IMR-90 (cell line): ENCODE measurements around the gene MYBPHL. TPM values are rescaled to one million over a fixed set of nuclear protein-coding genes. Genes with fewer than 3 reads are reported as not detected.

Experiments used
- ATAC-seq: fragments of 200-7000 bp; cut with Tn5 transposase; 2 replicates; pipeline ENCODE4 v1.9.1; 2020; ENCODE audit warnings: low read depth, mild to moderate bottlenecking, moderate library complexity
- BruUV-seq: library from RNA; stranded (reverse); fragments of 400-500 nt; replicated peaks from 2 replicates; lab custom pipeline; 2021; lab: Mats Ljungman, UMichigan
- CTCF ChIA-PET: fragments of 300-600 bp; formaldehyde crosslinking; extraction: SDS; loops from one replicate; lab custom pipeline; 2021; ENCODE audit warnings: antibody characterized with exemption; lab: Yijun Ruan, JAX
- POLR2A ChIA-PET: fragments of 300-600 bp; sonication (Branson Sonifier 250); formaldehyde crosslinking; loops from one replicate; lab custom pipeline; 2022; ENCODE audit warnings: antibody characterized with exemption; ENCODE audit not compliant: unreplicated experiment; lab: Charles Lee
- DNase-seq: peaks from one replicate; pipeline ENCODE4 v3.0.0; 2013
- H2AFZ ChIP-seq: replicated peaks from 2 replicates; pipeline ENCODE3; 2013; ENCODE audit warnings: low read length, mild to moderate bottlenecking; ENCODE audit not compliant: poor library complexity
- H2AK5ac ChIP-seq: 2 replicates; pipeline ENCODE4 v1.6.1; 2013; ENCODE audit warnings: low read depth, low read length, inconsistent platforms
- H2AK9ac ChIP-seq: replicated peaks from 2 replicates; pipeline ENCODE3; 2013; ENCODE audit warnings: mild to moderate bottlenecking, low read depth, low read length, moderate library complexity; ENCODE audit not compliant: poor library complexity
- H2BK120ac ChIP-seq: 2 replicates; pipeline ENCODE4 v1.6.1; 2013; ENCODE audit warnings: low read depth, low read length, inconsistent platforms
- H2BK15ac ChIP-seq: 3 replicates; pipeline ENCODE4 v1.6.1; 2013; ENCODE audit warnings: low read depth, low read length, inconsistent platforms
- H2BK20ac ChIP-seq: 2 replicates; pipeline ENCODE4 v1.6.1; 2013; ENCODE audit warnings: low read depth, mild to moderate bottlenecking, inconsistent platforms, low read length, moderate library complexity
- H2BK5ac ChIP-seq: 2 replicates; pipeline ENCODE4 v1.6.1; 2013; ENCODE audit warnings: mild to moderate bottlenecking, low read depth, low read length, inconsistent platforms; ENCODE audit not compliant: poor library complexity, severe bottlenecking
- H3K14ac ChIP-seq: replicated peaks from 2 replicates; pipeline ENCODE4 v1.6.1; 2013; ENCODE audit warnings: low read depth, low read length, inconsistent platforms
- H3K18ac ChIP-seq: 2 replicates; pipeline ENCODE4 v1.6.1; 2013; ENCODE audit warnings: low read depth, low read length, control low read depth
- H3K23ac ChIP-seq: 2 replicates; pipeline ENCODE4 v1.6.1; 2013; ENCODE audit warnings: low read depth, low read length, inconsistent platforms
- H3K27ac ChIP-seq: 2 replicates; pipeline ENCODE4 v1.5.1; 2013; ENCODE audit warnings: mild to moderate bottlenecking, control low read depth, low read length; ENCODE audit not compliant: insufficient read depth
- H3K27me3 ChIP-seq: 2 replicates; pipeline ENCODE4 v1.6.1; 2013; ENCODE audit warnings: low read length; ENCODE audit not compliant: control insufficient read depth, insufficient read depth
- H3K36me3 ChIP-seq: 2 replicates; pipeline ENCODE4 v1.6.1; 2013; ENCODE audit warnings: low read length, mixed read lengths; ENCODE audit not compliant: control insufficient read depth, insufficient read depth
- H3K4ac ChIP-seq: 2 replicates; pipeline ENCODE4 v1.6.1; 2013; ENCODE audit warnings: low read depth, low read length, inconsistent platforms
- H3K4me1 ChIP-seq: 2 replicates; pipeline ENCODE4 v1.6.1; 2013; ENCODE audit warnings: low read length, mixed read lengths; ENCODE audit not compliant: control insufficient read depth, insufficient read depth
- H3K4me2 ChIP-seq: 2 replicates; pipeline ENCODE4 v1.6.1; 2013; ENCODE audit warnings: low read depth, mild to moderate bottlenecking, control low read depth, low read length, moderate library complexity
- H3K4me3 ChIP-seq: 2 replicates; pipeline ENCODE4 v1.5.1; 2013; ENCODE audit warnings: low read depth, mild to moderate bottlenecking, control low read depth, low read length, moderate library complexity; ENCODE audit not compliant: insufficient read depth
- H3K56ac ChIP-seq: 2 replicates; pipeline ENCODE4 v1.6.1; 2013; ENCODE audit warnings: low read length, inconsistent platforms; ENCODE audit not compliant: insufficient read depth; ENCODE audit errors: extremely low read depth
- H3K79me1 ChIP-seq, 2 experiments: 2 replicates each; pipeline ENCODE4 v1.6.1; 2013; ENCODE audit warnings: low read length in 2 of 2, inconsistent platforms in 1 of 2, low read depth in 1 of 2
- H3K9ac ChIP-seq: 2 replicates; pipeline ENCODE4 v1.6.1; 2013; ENCODE audit warnings: low read depth, low read length, control low read depth
- H3K9me1 ChIP-seq: 2 replicates; pipeline ENCODE4 v1.6.1; 2013; ENCODE audit warnings: low read length, inconsistent platforms; ENCODE audit not compliant: insufficient read depth
- H3K9me3 ChIP-seq: 2 replicates; pipeline ENCODE4 v1.6.1; 2013; ENCODE audit warnings: low read length; ENCODE audit not compliant: control insufficient read depth, insufficient read depth
- H4K20me1 ChIP-seq: 2 replicates; pipeline ENCODE4 v1.6.1; 2013; ENCODE audit warnings: low read length, inconsistent platforms; ENCODE audit not compliant: insufficient read depth
- H4K5ac ChIP-seq: 2 replicates; pipeline ENCODE4 v1.6.1; 2013; ENCODE audit warnings: mild to moderate bottlenecking, low read depth, low read length, control low read depth
- H4K8ac ChIP-seq, 2 experiments: 2 replicates each; pipeline ENCODE4 v1.6.1; 2013; ENCODE audit warnings: low read depth in 2 of 2, low read length in 2 of 2, control low read depth in 1 of 2, inconsistent platforms in 1 of 2
- H4K91ac ChIP-seq: 2 replicates; pipeline ENCODE4 v1.6.1; 2013; ENCODE audit warnings: low read depth, low read length, inconsistent platforms; ENCODE audit not compliant: insufficient read depth
- BHLHE40 ChIP-seq: fragments of 150-350 bp; IDR thresholded peaks from 2 replicates; pipeline ENCODE4 v1.6.1; 2016; ENCODE audit warnings: mild to moderate bottlenecking, low read depth, low read length
- CEBPB ChIP-seq: IDR thresholded peaks from 2 replicates; pipeline ENCODE4 v1.6.1; 2012; ENCODE audit warnings: low read depth, low read length, improper control_type of control experiment
- NFE2L2 ChIP-seq: fragments of 150-350 bp; IDR thresholded peaks from 2 replicates; pipeline ENCODE4 v1.6.1; 2016; ENCODE audit warnings: low read depth, mild to moderate bottlenecking, low read length
- RAD21 ChIP-seq: IDR thresholded peaks from 2 replicates; pipeline ENCODE4 v1.6.1; 2012; ENCODE audit warnings: low read length, improper control_type of control experiment
- RCOR1 ChIP-seq: IDR thresholded peaks from 2 replicates; pipeline ENCODE4 v1.6.1; 2012; ENCODE audit warnings: mild to moderate bottlenecking, low read length, improper control_type of control experiment; ENCODE audit not compliant: insufficient replicate concordance
- RFX5 ChIP-seq: IDR thresholded peaks from 2 replicates; pipeline ENCODE4 v1.8.0; 2012; ENCODE audit warnings: low read depth, mild to moderate bottlenecking, low read length, moderate library complexity
- WGBS, 2 experiments: methylation state at CpG; one replicate each; pipeline versions ENCODE4 v1.1.5 to v1.1.7; 2013; ENCODE audit warnings: missing lambda C conversion rate in 2 of 2; ENCODE audit not compliant: insufficient read length in 1 of 2; ENCODE audit errors: extremely low coverage in 2 of 2; 5-methylcytosine and 5-hydroxymethylcytosine counted together
- dilution Hi-C: fragments of 300-500 bp; cut with HindIII; formaldehyde crosslinking; loops from one replicate; pipeline ENCODE4 v1.14.3; 2018; ENCODE audit warnings: low sequenced_read_pairs; ENCODE audit not compliant: unreplicated experiment
- in situ Hi-C: fragments of 300-500 bp; cut with MboI; formaldehyde crosslinking; loops from 3 replicates; pipeline ENCODE4 v1.14.3; 2019; ENCODE audit warnings: low sequenced_read_pairs, inconsistent platforms, mixed read lengths
- intact Hi-C: fragments of 100-400 bp; cut with micrococcal nuclease; formaldehyde crosslinking; loops from 2 replicates; pipeline ENCODE4 v1.10.0; 2022
- polyA plus RNA-seq, 3 experiments: library from polyadenylated mRNA; depleted of rRNA; stranded (reverse); fragments of >200 nt; gene quantifications; 2 replicates each; pipeline ENCODE4 v1.2.3, GENCODE V29; 2012; ENCODE audit warnings: low replicate concordance in 1 of 3
- total RNA-seq: library from RNA; depleted of rRNA; stranded (reverse); fragments of >200 nt; gene quantifications from 2 replicates; pipeline ENCODE4 v1.2.3, GENCODE V29; 2012

Gene MYBPHL
- total and polyA plus RNA-seq, 2 of the 4 experiments (the other 2 are of a cell fraction): 0.07 TPM; not detected in 1

DNA sequence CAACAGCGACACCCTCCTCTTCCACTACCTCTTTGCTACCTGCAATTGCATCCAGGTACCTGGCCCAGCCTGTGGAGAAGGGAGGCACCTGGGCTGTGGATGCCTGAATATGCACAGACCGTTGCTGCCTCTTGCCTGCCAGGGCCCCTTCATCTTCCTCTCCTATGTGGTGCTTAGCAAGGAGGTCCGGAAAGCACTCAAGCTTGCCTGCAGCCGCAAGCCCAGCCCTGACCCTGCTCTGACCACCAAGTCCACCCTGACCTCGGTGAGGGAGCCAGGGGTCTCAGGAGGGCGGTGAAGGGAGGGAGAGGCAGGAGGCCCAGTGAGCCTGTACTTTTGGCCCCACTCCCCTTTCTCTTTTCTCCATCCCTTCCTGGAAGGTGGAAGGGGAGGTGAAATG lies 35.4 kb downstream of the MYBPHL start:
- no peak overlapping the region for H2BK20ac ChIP-seq
- H3K23ac ChIP-seq: no peak overlapping the region
- dilution Hi-C loops (no loop called here), intact Hi-C loops (no loop called here), in situ Hi-C loops (no loop called here)
- no peak overlapping the region for H2BK5ac ChIP-seq
- DNase-seq (no peak), ATAC-seq (no peak)
- H3K4me2 ChIP-seq: no peak overlapping the region
- no peak overlapping the region for H3K4me3 ChIP-seq
- no peak overlapping the region for H2AK9ac ChIP-seq
- peaks cover 2% of the 10 kb centered on the region; the same call in 1 of the 2 replicates for H3K9me3 ChIP-seq
- H3K56ac ChIP-seq: no peak overlapping the region
- H2BK15ac ChIP-seq: no peak overlapping the region
- no peak overlapping the region; the same call in 1 of the 2 replicates for H2BK120ac ChIP-seq
- H3K27ac ChIP-seq: no peak overlapping the region
- H3K4ac ChIP-seq: no peak overlapping the region
- H3K14ac ChIP-seq: no peak overlapping the region
- WGBS, 2 experiments: no CpG with 5 or more reads among the region's 6 CpGs
- H3K9me1 ChIP-seq: 0 out of 2 replicates have a peak, but pooled peaks cover 3% of the 10 kb centered on the region
- ChIA-PET CTCF (no interaction called here), POLR2A (no interaction called here)
- H3K18ac ChIP-seq: no peak overlapping the region
- no peak overlapping the region for H3K9ac ChIP-seq
- H2AK5ac ChIP-seq: no peak overlapping the region
- H2AFZ ChIP-seq: no peak overlapping the region
- peaks cover 2% of the 10 kb centered on the region; the same call in 1 of the 2 replicates for H3K36me3 ChIP-seq
- no peak overlapping the region for H4K8ac ChIP-seq
- no peak for TF ChIP-seq CEBPB
- TF ChIP-seq RAD21: no peak
- no peak for TF ChIP-seq RCOR1
- no peak for TF ChIP-seq RFX5
- TF ChIP-seq NFE2L2: no peak
- no peak for TF ChIP-seq BHLHE40
- no peaks in the 10 kb centered on the region for H3K27me3 ChIP-seq
- H4K91ac ChIP-seq: no peak overlapping the region
- H3K4me1 ChIP-seq: peaks cover 12% of the 10 kb centered on the region
- no peak overlapping the region for H4K5ac ChIP-seq
- no peaks in the 10 kb centered on the region for H3K79me1 ChIP-seq
- no peaks in the 10 kb centered on the region for H4K20me1 ChIP-seq
- BruUV-seq: no TSS peak
